Mesodermal cell (in vitro differentiated cells): Measurements from ENCODE around the gene DNAH14.

Experiments
- H3K27ac ChIP-seq: 2 replicates; pipeline ENCODE4 v1.7.0; 2013; ENCODE audit warnings: mild to moderate bottlenecking, low read depth, low read length, moderate library complexity; ENCODE audit not compliant: severe bottlenecking
- H3K36me3 ChIP-seq: 2 replicates; pipeline ENCODE4 v1.7.1; 2013; ENCODE audit warnings: mild to moderate bottlenecking, low read length, moderate library complexity; ENCODE audit not compliant: control insufficient read depth, insufficient read depth
- H3K4me1 ChIP-seq: one replicate; pipeline ENCODE4 v1.7.1; 2013; ENCODE audit warnings: mild to moderate bottlenecking, low read length; ENCODE audit not compliant: insufficient read depth, control insufficient read depth, poor library complexity, severe bottlenecking
- H3K4me3 ChIP-seq: 2 replicates; pipeline ENCODE4 v1.7.0; 2013; ENCODE audit warnings: low read length, control low read depth, mild to moderate bottlenecking; ENCODE audit not compliant: insufficient read depth, poor library complexity, severe bottlenecking; ENCODE audit errors: extremely low read depth
- H3K9me3 ChIP-seq: 2 replicates; pipeline ENCODE4 v1.7.1; 2013; ENCODE audit warnings: mild to moderate bottlenecking, low read length, moderate library complexity; ENCODE audit not compliant: control insufficient read depth
- WGBS, 2 experiments: methylation state at CpG; one replicate each; pipeline ENCODE4 v1.1.5; 2013; ENCODE audit warnings: missing lambda C conversion rate in 2 of 2; ENCODE audit not compliant: insufficient coverage in 2 of 2; 5-methylcytosine and 5-hydroxymethylcytosine counted together

The DNAH14 gene

DNA sequence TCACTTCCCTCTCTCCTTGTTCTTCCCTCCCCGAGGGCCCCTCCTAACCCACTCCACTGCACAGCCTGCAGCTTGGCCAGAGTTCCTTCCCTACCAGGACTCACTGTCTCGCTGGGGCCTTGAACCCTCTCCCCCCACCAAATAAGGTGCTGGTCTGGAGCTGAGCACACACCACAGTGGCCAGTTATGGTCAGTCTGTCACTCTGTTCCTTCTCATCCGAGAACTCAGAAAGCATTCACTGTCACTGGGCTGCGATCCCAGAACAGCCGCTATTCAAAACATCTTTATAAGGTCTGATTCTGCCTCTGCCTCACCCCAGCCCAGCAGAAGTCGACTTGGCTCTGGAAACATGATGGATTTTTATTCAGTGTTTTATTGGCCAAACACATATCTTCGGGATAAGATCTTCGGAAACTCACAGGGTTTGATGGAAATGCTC, 518.2 kb downstream of the DNAH14 start:
- 85 to 91% methylated on average over 6 to 7 of the region's 8 CpGs for WGBS, 2 experiments
- H3K27ac ChIP-seq: no peak overlapping the region
- no peaks in the 10 kb centered on the region for H3K36me3 ChIP-seq
- no peaks in the 10 kb centered on the region for H3K4me1 ChIP-seq
- no peak overlapping the region for H3K4me3 ChIP-seq
- no peaks in the 10 kb centered on the region for H3K9me3 ChIP-seq

DNA sequence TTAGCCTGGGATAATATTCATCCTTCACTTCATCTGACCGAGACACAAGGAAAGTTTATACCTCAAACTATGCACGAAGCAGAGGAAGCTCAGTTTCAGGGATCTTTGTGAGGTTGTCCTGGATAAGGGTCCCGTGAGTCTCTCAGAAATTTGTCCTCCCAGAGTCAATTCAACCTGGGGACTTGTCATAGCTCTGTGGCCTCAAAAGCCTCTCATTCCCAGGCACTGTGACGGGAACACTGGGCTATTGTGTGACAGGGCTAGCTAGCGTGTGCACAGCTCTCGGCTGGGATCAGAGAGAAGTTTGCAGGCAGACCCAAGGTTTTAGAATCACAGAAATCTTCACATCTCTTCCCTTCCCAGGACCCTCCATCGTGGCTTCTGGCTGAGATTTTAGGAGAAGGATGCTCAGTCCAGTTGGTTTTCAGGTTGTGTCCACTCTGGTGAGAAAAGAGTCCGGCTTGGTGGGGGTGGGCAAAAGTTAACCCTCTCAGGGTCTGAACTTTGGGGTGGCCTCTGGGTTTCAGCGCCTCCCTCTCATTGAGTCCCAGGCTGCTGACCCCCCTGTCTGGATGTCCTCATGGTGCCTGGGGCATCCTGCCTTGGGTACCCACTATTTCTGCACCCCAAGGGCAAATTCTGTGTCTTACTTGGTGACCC, 518.8 kb downstream of the DNAH14 start:
- Histone ChIP-seq H3K4me3 (no peak overlapping the region), H3K4me1 (no peaks in the 10 kb centered on the region), H3K9me3 (no peaks in the 10 kb centered on the region), H3K36me3 (no peaks in the 10 kb centered on the region), H3K27ac (no peak overlapping the region)
- WGBS, 2 experiments: 87 to 90% methylated on average over 3 to 6 of the region's 9 CpGs
